Stomach smooth muscle (tissue), 2 donors: ENCODE measurements around the gene ZBTB40.

Source experiments
- H3K27ac ChIP-seq: one replicate; pipeline ENCODE4 v1.7.0; 2013; ENCODE audit warnings: mild to moderate bottlenecking, low read length, inconsistent platforms
- H3K27me3 ChIP-seq, 2 donors: one replicate each; pipeline ENCODE4 v1.7.0; 2013; ENCODE audit warnings: low read length in 2 of 2; ENCODE audit not compliant: insufficient read depth in 2 of 2, control insufficient read depth in 1 of 2
- H3K36me3 ChIP-seq, 2 donors: one replicate each; pipeline ENCODE4 v1.7.0; 2013; ENCODE audit warnings: low read length in 2 of 2; ENCODE audit not compliant: control insufficient read depth in 2 of 2, insufficient read depth in 2 of 2
- H3K4me1 ChIP-seq: one replicate; pipeline ENCODE4 v1.7.0; 2013; ENCODE audit warnings: low read length; ENCODE audit not compliant: control insufficient read depth, insufficient read depth
- H3K4me3 ChIP-seq, 2 donors: one replicate each; pipeline ENCODE4 v1.7.0; 2013; ENCODE audit warnings: low read length in 2 of 2
- H3K9ac ChIP-seq, 2 donors: one replicate each; pipeline ENCODE4 v1.7.0; 2013; ENCODE audit warnings: low read length in 2 of 2, mild to moderate bottlenecking in 1 of 2
- H3K9me3 ChIP-seq, 2 donors: one replicate each; pipeline ENCODE4 v1.7.0; 2013; ENCODE audit warnings: low read length in 2 of 2; ENCODE audit not compliant: control insufficient read depth in 2 of 2
- donor health status: healthy.
- donor health status: Pancreatic carcinoma.

The ZBTB40 gene

DNA sequence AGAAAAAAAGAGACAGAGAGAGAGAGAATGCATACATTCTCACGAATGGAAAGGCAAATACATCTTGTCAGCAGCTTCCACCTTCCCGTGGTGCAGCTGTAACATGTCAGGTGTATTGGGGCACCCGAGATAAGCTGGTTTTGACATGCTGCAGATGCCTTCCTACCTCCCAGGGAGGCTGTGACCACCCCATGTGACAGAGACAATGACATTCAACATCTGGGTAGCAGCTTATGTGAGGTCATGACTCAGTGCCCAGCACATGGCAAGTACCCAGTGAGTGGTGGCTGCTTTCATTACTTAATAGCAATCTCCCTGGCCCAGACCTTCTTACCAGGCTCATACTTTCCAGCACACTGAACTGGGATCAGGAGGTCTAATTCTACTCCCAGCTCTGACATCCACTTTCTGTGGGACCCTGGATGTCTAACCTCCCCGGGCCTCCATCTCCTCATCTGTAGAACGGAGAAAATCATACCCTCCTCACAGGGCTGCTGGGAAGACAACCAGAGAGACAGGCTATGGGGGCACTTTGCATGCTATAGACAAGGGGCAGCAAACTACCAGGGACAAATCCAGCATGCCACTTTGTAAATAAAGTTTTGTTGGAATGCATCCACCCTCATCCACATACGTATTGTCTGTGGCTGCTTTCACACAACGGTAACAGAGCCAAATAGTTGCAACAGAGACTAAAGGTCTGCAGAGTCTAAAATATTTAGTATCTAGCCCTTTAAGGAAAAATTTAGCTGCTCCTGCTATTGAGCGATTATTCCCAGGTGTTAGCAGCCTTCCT lies 38.5 kb upstream of the ZBTB40 start:
- H3K27ac ChIP-seq = no peak overlapping the region
- peaks cover 7% of the 10 kb centered on the region for H3K4me1 ChIP-seq
- no peak overlapping the region for H3K9ac ChIP-seq
- no peaks in the 10 kb centered on the region for H3K36me3 ChIP-seq
- peaks cover 1 to 11% of the 10 kb centered on the region in 2 donors for H3K27me3 ChIP-seq
- peaks cover 0 to 2% of the 10 kb centered on the region in 2 donors for H3K9me3 ChIP-seq
- no peak overlapping the region for H3K4me3 ChIP-seq

DNA sequence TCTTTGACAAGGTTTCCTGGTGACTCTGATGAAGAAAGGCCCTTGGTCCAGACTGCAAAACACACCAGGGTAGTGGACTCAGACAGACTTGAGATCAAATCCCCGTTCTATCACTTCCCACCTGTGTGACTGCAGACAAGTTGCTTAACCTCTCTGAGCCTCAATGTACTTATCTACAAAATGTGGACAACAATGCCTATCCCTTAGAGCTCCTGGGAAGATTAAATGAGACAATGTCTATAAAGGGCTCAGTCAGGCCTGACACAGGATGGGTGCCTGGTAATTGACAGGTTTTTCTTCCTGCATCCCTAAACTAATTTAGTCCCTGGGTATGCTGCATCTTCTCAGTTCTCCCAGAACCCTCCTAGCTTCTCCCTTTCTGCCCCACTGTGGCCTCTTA lies 37.9 kb upstream of the ZBTB40 start:
- no peak overlapping the region for H3K9ac ChIP-seq
- peaks cover 7% of the 10 kb centered on the region for H3K4me1 ChIP-seq
- no peak overlapping the region for H3K4me3 ChIP-seq
- H3K9me3 ChIP-seq = peaks cover 0 to 2% of the 10 kb centered on the region in 2 donors
- H3K27me3 ChIP-seq = peaks cover 5 to 11% of the 10 kb centered on the region in 2 donors
- H3K36me3 ChIP-seq = no peaks in the 10 kb centered on the region
- H3K27ac ChIP-seq = no peak overlapping the region

- peaks cover 7% of the 10 kb centered on the region for H3K4me1 ChIP-seq
- no peak overlapping the region for H3K4me3 ChIP-seq
- H3K36me3 ChIP-seq = no peaks in the 10 kb centered on the region
Measured at GRCh38 chr1:22414244-22414751, 37.4 kb upstream of the ZBTB40 start.

DNA sequence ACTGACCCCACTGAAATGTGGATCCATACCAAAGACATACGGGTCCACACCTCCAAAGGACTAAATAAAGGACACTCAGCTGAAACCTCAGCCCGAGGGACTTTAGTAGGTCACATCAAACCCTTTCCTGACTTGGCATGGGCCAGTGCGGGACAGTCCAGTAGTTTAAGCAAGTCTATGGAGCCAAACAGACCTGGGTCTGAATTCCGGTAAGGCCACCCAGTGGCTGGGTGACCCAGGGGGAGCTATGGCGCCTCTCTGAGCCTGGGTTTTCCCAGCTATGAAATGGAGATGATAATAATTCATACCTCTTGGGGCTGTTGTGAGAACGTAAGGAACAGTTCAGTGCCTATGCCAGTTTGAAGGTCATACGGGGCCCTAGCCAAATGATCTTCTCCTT lies 36.2 kb upstream of the ZBTB40 start:
- Histone ChIP-seq H3K9me3 (peaks cover 0 to 2% of the 10 kb centered on the region in 2 donors), H3K4me1 (peaks cover 7% of the 10 kb centered on the region), H3K9ac (no peak overlapping the region), H3K36me3 (no peaks in the 10 kb centered on the region), H3K27ac (no peak overlapping the region), H3K4me3 (no peak overlapping the region), H3K27me3 (peaks cover 9 to 13% of the 10 kb centered on the region in 2 donors)

More at GRCh38 chr1:22414244-22414751, 37.4 kb upstream of the ZBTB40 start:
- H3K27me3 ChIP-seq = peaks cover 5 to 11% of the 10 kb centered on the region in 2 donors
- no peak overlapping the region for H3K27ac ChIP-seq
- no peak overlapping the region for H3K9ac ChIP-seq
- H3K9me3 ChIP-seq = peaks cover 0 to 2% of the 10 kb centered on the region in 2 donors

GRCh38 chr1:22416555-22417454 lies 34.8 kb upstream of the ZBTB40 start:
- Histone ChIP-seq H3K4me3 (no peak overlapping the region), H3K36me3 (no peaks in the 10 kb centered on the region), H3K4me1 (peaks cover 7% of the 10 kb centered on the region), H3K27ac (no peak overlapping the region), H3K9me3 (no peaks in the 10 kb centered on the region), H3K27me3 (peaks cover 9 to 13% of the 10 kb centered on the region in 2 donors), H3K9ac (no peak overlapping the region)

DNA sequence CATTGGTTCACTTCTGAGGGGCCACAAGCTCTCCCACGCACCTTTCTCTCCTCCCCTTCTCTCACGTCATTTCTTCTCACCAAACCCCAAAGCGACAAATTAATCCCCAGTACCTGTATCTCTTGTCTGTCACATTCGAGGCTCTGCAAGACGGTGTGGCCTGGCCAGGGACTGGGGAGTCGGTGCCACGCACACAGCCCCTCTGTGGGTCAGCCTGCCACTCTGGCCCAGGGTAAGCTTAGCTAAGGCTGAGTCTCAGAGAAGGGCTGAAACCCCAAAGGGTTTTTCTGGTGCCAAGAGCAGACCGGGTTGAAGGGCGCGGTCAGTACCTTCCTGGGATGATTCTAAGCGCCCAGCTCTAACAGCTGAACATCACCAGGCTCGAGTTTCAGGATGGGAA lies 34.2 kb upstream of the ZBTB40 start:
- H3K4me1 ChIP-seq = peaks cover 6% of the 10 kb centered on the region
- no peaks in the 10 kb centered on the region for H3K9me3 ChIP-seq
- no peaks in the 10 kb centered on the region for H3K36me3 ChIP-seq
- H3K27ac ChIP-seq = no peak overlapping the region
- no peak overlapping the region for H3K9ac ChIP-seq
- H3K27me3 ChIP-seq = peaks cover 9 to 15% of the 10 kb centered on the region in 2 donors
- no peak overlapping the region for H3K4me3 ChIP-seq

GRCh38 chr1:22418312-22418711 lies 33.3 kb upstream of the ZBTB40 start:
- no peaks in the 10 kb centered on the region for H3K9me3 ChIP-seq
- peaks cover 2% of the 10 kb centered on the region for H3K4me1 ChIP-seq
- H3K9ac ChIP-seq = no peak overlapping the region
- peaks cover 9 to 15% of the 10 kb centered on the region in 2 donors for H3K27me3 ChIP-seq
- no peaks in the 10 kb centered on the region for H3K36me3 ChIP-seq
- H3K27ac ChIP-seq = no peak overlapping the region
- no peak overlapping the region for H3K4me3 ChIP-seq

GRCh38 chr1:22418933-22419382 lies 32.7 kb upstream of the ZBTB40 start:
- H3K9ac ChIP-seq = no peak overlapping the region
- no peak overlapping the region for H3K4me3 ChIP-seq
- H3K9me3 ChIP-seq = no peaks in the 10 kb centered on the region
- peaks cover 9 to 15% of the 10 kb centered on the region in 2 donors for H3K27me3 ChIP-seq
- no peaks in the 10 kb centered on the region for H3K36me3 ChIP-seq
- H3K27ac ChIP-seq = no peak overlapping the region
- H3K4me1 ChIP-seq = no peaks in the 10 kb centered on the region

DNA sequence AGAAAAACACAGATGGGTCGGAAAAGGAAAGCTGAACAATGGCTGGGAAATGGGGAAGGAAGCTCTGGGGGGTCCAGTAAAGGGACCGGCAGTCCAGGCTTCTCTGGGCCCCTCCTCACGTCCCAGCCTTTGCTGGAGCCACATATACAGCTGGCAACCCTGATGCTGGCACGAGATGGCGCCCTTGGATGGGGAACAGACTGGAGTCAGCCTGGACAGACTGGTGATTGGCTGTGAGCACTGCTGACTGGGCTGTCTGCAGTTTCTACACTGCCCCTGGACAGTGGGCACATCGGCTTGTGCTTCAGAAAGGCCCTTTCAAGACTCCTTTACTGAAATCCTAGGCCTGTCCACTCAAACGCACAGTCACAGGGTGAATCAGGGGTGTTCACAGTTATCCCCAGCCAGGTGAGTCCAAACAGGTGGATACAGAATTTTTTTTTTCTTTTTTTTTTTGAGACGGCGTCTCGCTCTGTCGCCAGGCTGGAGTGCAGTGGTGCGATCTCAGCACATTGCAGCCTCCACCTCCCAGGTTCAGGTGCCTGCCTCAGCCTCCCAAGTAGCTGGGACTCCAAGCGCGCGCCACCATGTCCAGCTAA lies 31.1 kb upstream of the ZBTB40 start:
- H3K4me1 ChIP-seq = no peaks in the 10 kb centered on the region
- H3K36me3 ChIP-seq = no peaks in the 10 kb centered on the region
- H3K27ac ChIP-seq = no peak overlapping the region
- no peak overlapping the region for H3K4me3 ChIP-seq
- no peak overlapping the region for H3K9ac ChIP-seq
- no peaks in the 10 kb centered on the region for H3K9me3 ChIP-seq
- H3K27me3 ChIP-seq = peaks cover 9 to 12% of the 10 kb centered on the region in 2 donors

DNA sequence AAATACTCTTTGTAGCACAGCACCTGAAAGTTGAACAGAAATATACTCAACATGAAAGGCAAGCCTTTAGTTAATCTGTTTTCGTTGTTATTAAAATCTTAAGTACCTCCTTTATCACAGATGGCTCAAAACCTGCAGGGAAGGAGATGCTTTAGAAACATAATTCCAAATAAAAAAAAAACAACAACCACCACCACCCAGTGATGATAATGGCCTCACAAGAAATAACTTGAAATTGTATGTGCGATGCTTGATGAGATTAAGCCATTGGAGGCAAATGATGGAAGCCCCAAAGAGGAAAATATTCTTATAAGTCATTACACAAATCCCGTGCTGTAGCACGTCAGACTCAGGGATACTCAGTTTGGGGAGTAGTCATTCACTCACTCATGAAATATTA lies 24.9 kb upstream of the ZBTB40 start:
- Histone ChIP-seq H3K9ac (no peak overlapping the region), H3K4me3 (no peak overlapping the region), H3K4me1 (no peaks in the 10 kb centered on the region), H3K9me3 (no peaks in the 10 kb centered on the region), H3K27ac (no peak overlapping the region), H3K36me3 (no peaks in the 10 kb centered on the region), H3K27me3 (peaks cover 0 to 2% of the 10 kb centered on the region in 2 donors)
